ENCODE data around the gene C14orf93.

- TF ChIP-seq CTCF (IDR thresholded peaks at IDR 0.05) (no peak), ZFX (IDR thresholded peaks at IDR 0.05; ENCODE audit: borderline replicate concordance) (no peak)
These were observed 22.7 kb downstream of the C14orf93 start for GRCh38 chr14:22987291-22987690.

Data from 22Rv1 (cell line).